SU-DHL-6 (cell line): ENCODE data around the gene TFIP11.

Experiments
- EZH2phosphoT487 ChIP-seq: fragments of 200-600 bp; sonication (generic), shearing (Covaris generic); conservative IDR thresholded peaks from 2 replicates; pipeline ENCODE4 v1.6.1; 2018; ENCODE audit warnings: mild to moderate bottlenecking, antibody characterized with exemption, low read length, moderate library complexity, mixed read lengths
- TF ChIP-seq, protein P1 (sequence below): fragments of 200-600 bp; sonication (generic); IDR thresholded peaks from one replicate; pipeline ENCODE4 v1.5.1; 2017; ENCODE audit warnings: antibody characterized with exemption, mild to moderate bottlenecking, low read length, moderate library complexity; ENCODE audit not compliant: insufficient read depth, poor library complexity, severe bottlenecking

DNA sequence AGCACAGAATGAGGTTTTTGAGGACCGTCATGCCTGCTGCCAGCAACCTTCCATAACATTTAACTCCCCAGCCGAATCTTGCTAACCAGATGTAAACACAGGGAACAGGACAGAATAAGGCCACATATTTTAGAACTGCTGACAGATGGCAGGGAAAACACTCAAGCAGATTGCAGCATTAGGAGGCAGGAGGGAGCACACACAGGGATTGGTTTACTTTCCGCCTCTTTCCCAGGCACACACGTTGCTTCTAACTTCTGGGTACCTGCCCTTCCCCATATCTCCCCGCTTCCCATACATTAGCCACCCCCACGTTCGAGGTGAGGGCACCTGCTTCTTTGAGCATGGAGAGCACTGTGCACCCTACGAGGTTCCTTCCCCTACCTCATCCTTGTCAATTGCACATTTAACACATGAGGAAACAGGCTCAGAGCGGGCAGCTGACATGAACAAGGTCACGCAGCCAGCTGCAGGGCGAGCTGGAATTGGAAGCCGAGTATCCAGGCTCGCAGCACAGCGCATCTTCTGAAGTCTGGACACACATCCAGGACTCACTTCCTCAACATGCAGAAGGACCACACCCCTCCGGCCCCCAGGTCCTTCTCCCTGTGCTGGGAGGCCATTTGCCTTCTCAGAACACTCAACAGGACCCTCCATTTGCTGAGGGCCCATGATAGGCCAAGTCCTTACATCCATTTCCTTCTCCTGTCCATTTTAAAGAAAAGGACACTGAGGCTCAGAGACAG lies 64.5 kb downstream of the TFIP11 start:
- TF ChIP-seq, protein P1, sequence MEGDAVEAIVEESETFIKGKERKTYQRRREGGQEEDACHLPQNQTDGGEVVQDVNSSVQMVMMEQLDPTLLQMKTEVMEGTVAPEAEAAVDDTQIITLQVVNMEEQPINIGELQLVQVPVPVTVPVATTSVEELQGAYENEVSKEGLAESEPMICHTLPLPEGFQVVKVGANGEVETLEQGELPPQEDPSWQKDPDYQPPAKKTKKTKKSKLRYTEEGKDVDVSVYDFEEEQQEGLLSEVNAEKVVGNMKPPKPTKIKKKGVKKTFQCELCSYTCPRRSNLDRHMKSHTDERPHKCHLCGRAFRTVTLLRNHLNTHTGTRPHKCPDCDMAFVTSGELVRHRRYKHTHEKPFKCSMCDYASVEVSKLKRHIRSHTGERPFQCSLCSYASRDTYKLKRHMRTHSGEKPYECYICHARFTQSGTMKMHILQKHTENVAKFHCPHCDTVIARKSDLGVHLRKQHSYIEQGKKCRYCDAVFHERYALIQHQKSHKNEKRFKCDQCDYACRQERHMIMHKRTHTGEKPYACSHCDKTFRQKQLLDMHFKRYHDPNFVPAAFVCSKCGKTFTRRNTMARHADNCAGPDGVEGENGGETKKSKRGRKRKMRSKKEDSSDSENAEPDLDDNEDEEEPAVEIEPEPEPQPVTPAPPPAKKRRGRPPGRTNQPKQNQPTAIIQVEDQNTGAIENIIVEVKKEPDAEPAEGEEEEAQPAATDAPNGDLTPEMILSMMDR = no peak
- TF ChIP-seq EZH2phosphoT487 = no peak
